Caco-2 (cell line): ENCODE results near the gene RAB5IF. TPM values are rescaled to one million over a fixed set of nuclear protein-coding genes. Genes with fewer than 3 reads are reported as not detected.

Source experiments
- BruUV-seq: library from RNA; stranded (reverse); fragments of 400-500 nt; replicated peaks from 2 replicates; lab custom pipeline; 2021; lab: Mats Ljungman, UMichigan
- CTCF ChIA-PET: fragments of 300-600 bp; sonication (Branson Sonifier 250); formaldehyde crosslinking; loops from one replicate; lab custom pipeline; 2022; ENCODE audit warnings: antibody characterized with exemption; lab: Charles Lee
- POLR2A ChIA-PET: fragments of 300-600 bp; sonication (Branson Sonifier 250); formaldehyde crosslinking; loops from one replicate; lab custom pipeline; 2022; ENCODE audit warnings: antibody characterized with exemption; lab: Charles Lee
- DNase-seq, 2 experiments: peaks; one replicate each; pipeline versions ENCODE4 v3.0.0 to v3.0.0-alpha.2; 2020 to 2022
- H3K27me3 ChIP-seq: replicated peaks from 2 replicates; pipeline ENCODE4 v1.6.0; 2011; ENCODE audit warnings: low read length; ENCODE audit not compliant: control insufficient read depth, insufficient read depth
- H3K36me3 ChIP-seq: 2 replicates; pipeline ENCODE4 v1.5.1; 2011; ENCODE audit warnings: low read length; ENCODE audit not compliant: control insufficient read depth, insufficient read depth
- H3K4me1 ChIP-seq: fragments of 250-450 bp; sonication (Bioruptor Pico); 2 replicates; pipeline ENCODE4 v1.5.1; 2020; ENCODE audit warnings: mild to moderate bottlenecking
- H3K4me3 ChIP-seq: 2 replicates; pipeline ENCODE4 v1.5.1; 2011; ENCODE audit warnings: low read depth, mild to moderate bottlenecking, control low read depth, low read length
- H3K9me3 ChIP-seq: fragments of 250-450 bp; sonication (Bioruptor Pico); 2 replicates; pipeline ENCODE4 v1.5.1; 2020; ENCODE audit warnings: mild to moderate bottlenecking, moderate library complexity
- H3K27ac Mint-ChIP-seq: one replicate; pipeline ENCODE4 v1.8.0; 2022; ENCODE audit warnings: mixed read lengths; ENCODE audit not compliant: unreplicated experiment
- H3K27me3 Mint-ChIP-seq: one replicate; pipeline ENCODE4 v1.8.0; 2022; ENCODE audit warnings: mixed read lengths; ENCODE audit not compliant: insufficient read depth, unreplicated experiment
- H3K36me3 Mint-ChIP-seq: one replicate; pipeline ENCODE4 v1.8.0; 2022; ENCODE audit warnings: mild to moderate bottlenecking, mixed read lengths; ENCODE audit not compliant: insufficient read depth, unreplicated experiment
- H3K4me1 Mint-ChIP-seq: one replicate; pipeline ENCODE4 v1.8.0; 2022; ENCODE audit warnings: low read depth, mixed read lengths; ENCODE audit not compliant: unreplicated experiment
- H3K4me3 Mint-ChIP-seq: one replicate; pipeline ENCODE4 v1.8.0; 2022; ENCODE audit warnings: mild to moderate bottlenecking, moderate library complexity, mixed read lengths; ENCODE audit not compliant: unreplicated experiment
- H3K9me3 Mint-ChIP-seq: one replicate; pipeline ENCODE4 v1.8.0; 2022; ENCODE audit warnings: mixed read lengths; ENCODE audit not compliant: unreplicated experiment
- CTCF ChIP-seq, 2 experiments: fragments of 200-600 bp in 1 of 2; IDR thresholded peaks; 1 replicate in 1 of 2; 2 replicates in 1 of 2; pipeline versions ENCODE4 v1.5.1 to v1.8.0; 2011 to 2022; ENCODE audit warnings: antibody characterized with exemption in 1 of 2, control low read depth in 1 of 2, inconsistent platforms in 1 of 2, low read depth in 1 of 2, low read length in 1 of 2, mild to moderate bottlenecking in 1 of 2, moderate library complexity in 1 of 2; ENCODE audit not compliant: insufficient read depth in 1 of 2, severe bottlenecking in 1 of 2, unreplicated experiment in 1 of 2
- intact Hi-C: fragments of 100-400 bp; cut with micrococcal nuclease; formaldehyde crosslinking; loops from one replicate; pipeline ENCODE4 v1.10.0; 2022; ENCODE audit not compliant: unreplicated experiment
- total RNA-seq: library from RNA; stranded (reverse); gene quantifications from 2 replicates; pipeline ENCODE4 v1.2.3, GENCODE V29; 2022

RAB5IF gene
- total RNA-seq, 1 experiment from 2014 or later: 279 TPM

- intact Hi-C loops: loop anchor here (1.0 kb wide), 1 partner anchor 273 kb away; no protein-coding TSS in a partner anchor
- Mint-ChIP-seq H3K4me3 (no peak overlapping the region), H3K9me3 (no peaks in the 10 kb centered on the region), H3K36me3 (peaks cover 57% of the 10 kb centered on the region), H3K4me1 (no peaks in the 10 kb centered on the region), H3K27ac (no peak overlapping the region), H3K27me3 (no peaks in the 10 kb centered on the region)
- DNase-seq: no peak
- ChIA-PET POLR2A (no interaction called here), CTCF (interaction anchor here (1.2 kb wide), 2 partner anchors 141 to 249 kb away, joined by 3 read pairs; a partner anchor contains a TSS)
- Histone ChIP-seq H3K27me3 (no peaks in the 10 kb centered on the region), H3K9me3 (no peaks in the 10 kb centered on the region), H3K4me3 (no peak overlapping the region), H3K4me1 (no peaks in the 10 kb centered on the region), H3K36me3 (peaks cover 7% of the 10 kb centered on the region)
- no TSS peak for BruUV-seq
- no peak for TF ChIP-seq CTCF (IDR thresholded peaks at IDR 0.05; ENCODE audit: insufficient read depth in 1 of 2, low read depth in 1 of 2, low read length in 1 of 2, severe bottlenecking in 1 of 2, unreplicated experiment in 1 of 2)
Measured at GRCh38 chr20:36613974-36614373, 8.4 kb downstream of the RAB5IF start.

- Histone ChIP-seq H3K9me3 (no peaks in the 10 kb centered on the region), H3K4me3 (no peak overlapping the region), H3K4me1 (no peaks in the 10 kb centered on the region), H3K36me3 (peaks cover 7% of the 10 kb centered on the region), H3K27me3 (no peaks in the 10 kb centered on the region)
- ChIA-PET CTCF (interaction anchor here (1.2 kb wide), 2 partner anchors 140 to 248 kb away, joined by 3 read pairs; a partner anchor contains a TSS), POLR2A (no interaction called here)
- no TSS peak for BruUV-seq
- Mint-ChIP-seq H3K4me1 (no peaks in the 10 kb centered on the region), H3K4me3 (no peak overlapping the region), H3K36me3 (peaks cover 47% of the 10 kb centered on the region), H3K27me3 (no peaks in the 10 kb centered on the region), H3K9me3 (no peaks in the 10 kb centered on the region), H3K27ac (no peak overlapping the region)
- intact Hi-C loops: no loop called here
- TF ChIP-seq CTCF (IDR thresholded peaks at IDR 0.05; ENCODE audit: insufficient read depth in 1 of 2, low read depth in 1 of 2, low read length in 1 of 2, severe bottlenecking in 1 of 2, unreplicated experiment in 1 of 2): no peak
- no peak for DNase-seq
Measured at GRCh38 chr20:36614781-36615557, 9.4 kb downstream of the RAB5IF start.

- DNase-seq: no peak
- no peak overlapping the region for H3K27ac Mint-ChIP-seq
- no peaks in the 10 kb centered on the region for H3K36me3 Mint-ChIP-seq
- BruUV-seq: no TSS peak
- no peaks in the 10 kb centered on the region for H3K9me3 Mint-ChIP-seq
- H3K4me1 ChIP-seq: peaks cover 7% of the 10 kb centered on the region; the same call in 1 of the 2 replicates
- intact Hi-C loops: no loop called here
- H3K36me3 ChIP-seq: no peaks in the 10 kb centered on the region
- peaks cover 7% of the 10 kb centered on the region for H3K4me1 Mint-ChIP-seq
- H3K27me3 ChIP-seq: no peaks in the 10 kb centered on the region
- no peaks in the 10 kb centered on the region for H3K27me3 Mint-ChIP-seq
- no peaks in the 10 kb centered on the region for H3K9me3 ChIP-seq
- H3K4me3 ChIP-seq: no peak overlapping the region
- CTCF ChIA-PET: interaction anchor here (0.6 to 0.9 kb wide), 3 partner anchors 8 to 1926 kb away, joined by 3 to 4 read pairs (median 3); no protein-coding TSS in a partner anchor
- POLR2A ChIA-PET: no interaction called here
- no peak for TF ChIP-seq CTCF (IDR thresholded peaks at IDR 0.05; ENCODE audit: insufficient read depth in 1 of 2, low read depth in 1 of 2, low read length in 1 of 2, severe bottlenecking in 1 of 2, unreplicated experiment in 1 of 2)
- no peak overlapping the region for H3K4me3 Mint-ChIP-seq
Measured at GRCh38 chr20:36620917-36621316, 15.3 kb downstream of the RAB5IF start.
